ENCODE data around the gene PCDH17. TPM values are rescaled to one million over a fixed set of nuclear protein-coding genes. Genes with fewer than 3 reads are reported as not detected.

Gene PCDH17, protein sequence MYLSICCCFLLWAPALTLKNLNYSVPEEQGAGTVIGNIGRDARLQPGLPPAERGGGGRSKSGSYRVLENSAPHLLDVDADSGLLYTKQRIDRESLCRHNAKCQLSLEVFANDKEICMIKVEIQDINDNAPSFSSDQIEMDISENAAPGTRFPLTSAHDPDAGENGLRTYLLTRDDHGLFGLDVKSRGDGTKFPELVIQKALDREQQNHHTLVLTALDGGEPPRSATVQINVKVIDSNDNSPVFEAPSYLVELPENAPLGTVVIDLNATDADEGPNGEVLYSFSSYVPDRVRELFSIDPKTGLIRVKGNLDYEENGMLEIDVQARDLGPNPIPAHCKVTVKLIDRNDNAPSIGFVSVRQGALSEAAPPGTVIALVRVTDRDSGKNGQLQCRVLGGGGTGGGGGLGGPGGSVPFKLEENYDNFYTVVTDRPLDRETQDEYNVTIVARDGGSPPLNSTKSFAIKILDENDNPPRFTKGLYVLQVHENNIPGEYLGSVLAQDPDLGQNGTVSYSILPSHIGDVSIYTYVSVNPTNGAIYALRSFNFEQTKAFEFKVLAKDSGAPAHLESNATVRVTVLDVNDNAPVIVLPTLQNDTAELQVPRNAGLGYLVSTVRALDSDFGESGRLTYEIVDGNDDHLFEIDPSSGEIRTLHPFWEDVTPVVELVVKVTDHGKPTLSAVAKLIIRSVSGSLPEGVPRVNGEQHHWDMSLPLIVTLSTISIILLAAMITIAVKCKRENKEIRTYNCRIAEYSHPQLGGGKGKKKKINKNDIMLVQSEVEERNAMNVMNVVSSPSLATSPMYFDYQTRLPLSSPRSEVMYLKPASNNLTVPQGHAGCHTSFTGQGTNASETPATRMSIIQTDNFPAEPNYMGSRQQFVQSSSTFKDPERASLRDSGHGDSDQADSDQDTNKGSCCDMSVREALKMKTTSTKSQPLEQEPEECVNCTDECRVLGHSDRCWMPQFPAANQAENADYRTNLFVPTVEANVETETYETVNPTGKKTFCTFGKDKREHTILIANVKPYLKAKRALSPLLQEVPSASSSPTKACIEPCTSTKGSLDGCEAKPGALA (N-terminal part only)
- total RNA-seq (1 to 10 TPM; 2.8 to 5.0 (median 4.0) TPM), polyA plus RNA-seq (1 to 10 TPM in 1 of 3 donors, under 1 TPM in 2; under 0.01 to 1.2 (median under 0.01) TPM)

DNA sequence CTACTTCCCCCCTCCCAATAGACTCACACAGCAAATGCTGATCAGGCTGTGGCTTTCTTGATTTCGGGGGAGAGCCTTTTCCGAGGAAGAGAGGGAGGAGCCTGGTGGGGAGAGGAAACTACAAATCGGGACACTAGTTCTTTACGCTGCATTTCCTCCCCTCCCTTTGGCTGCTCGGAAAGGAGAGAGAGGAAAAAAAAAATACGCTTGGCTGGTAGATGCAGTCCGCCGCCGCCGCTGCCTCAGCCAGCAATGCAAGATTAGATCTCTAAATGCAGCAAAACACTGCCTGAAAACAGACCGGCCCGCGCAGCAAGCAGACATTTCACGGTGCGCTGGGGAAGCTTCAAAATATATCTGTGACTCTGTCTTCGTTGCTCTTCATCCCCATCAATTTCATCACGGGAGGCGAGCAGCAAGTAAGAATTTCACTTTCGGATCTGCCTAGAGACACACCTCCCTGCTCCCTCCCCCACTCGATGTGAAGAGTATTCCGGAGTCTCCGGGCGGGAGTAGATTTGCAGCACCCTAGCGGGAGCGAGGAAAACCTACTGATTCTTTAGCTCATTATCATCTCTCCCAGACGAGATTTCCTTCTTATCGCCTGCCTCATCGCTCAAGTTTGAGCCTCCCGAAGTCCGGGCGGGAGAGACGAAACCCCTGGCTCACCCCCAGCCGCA lies at the start of gene PCDH17:
Gene PCDH17 (plus strand): TSS at position 149 of the 680 bp plus-strand sequence. CDS start 803 bp downstream, outside the sequence.
- peak within 1 kb of the TSS; percentile 35 to 75 (median 44) for H3K27ac ChIP-seq
- intact Hi-C loops (cut with DNase I) = no loop called here
- no peaks in the 10 kb centered on the region for H3K36me3 ChIP-seq
- no peak for DNase-seq
- H3K4me1 ChIP-seq = peaks cover 0 to 41% (median 35%) of the 10 kb centered on the region in 4 donors
- WGBS, 2 donors = 2 to 10% methylated on average over 33 of the region's 33 CpGs
- TF ChIP-seq, protein P1, sequence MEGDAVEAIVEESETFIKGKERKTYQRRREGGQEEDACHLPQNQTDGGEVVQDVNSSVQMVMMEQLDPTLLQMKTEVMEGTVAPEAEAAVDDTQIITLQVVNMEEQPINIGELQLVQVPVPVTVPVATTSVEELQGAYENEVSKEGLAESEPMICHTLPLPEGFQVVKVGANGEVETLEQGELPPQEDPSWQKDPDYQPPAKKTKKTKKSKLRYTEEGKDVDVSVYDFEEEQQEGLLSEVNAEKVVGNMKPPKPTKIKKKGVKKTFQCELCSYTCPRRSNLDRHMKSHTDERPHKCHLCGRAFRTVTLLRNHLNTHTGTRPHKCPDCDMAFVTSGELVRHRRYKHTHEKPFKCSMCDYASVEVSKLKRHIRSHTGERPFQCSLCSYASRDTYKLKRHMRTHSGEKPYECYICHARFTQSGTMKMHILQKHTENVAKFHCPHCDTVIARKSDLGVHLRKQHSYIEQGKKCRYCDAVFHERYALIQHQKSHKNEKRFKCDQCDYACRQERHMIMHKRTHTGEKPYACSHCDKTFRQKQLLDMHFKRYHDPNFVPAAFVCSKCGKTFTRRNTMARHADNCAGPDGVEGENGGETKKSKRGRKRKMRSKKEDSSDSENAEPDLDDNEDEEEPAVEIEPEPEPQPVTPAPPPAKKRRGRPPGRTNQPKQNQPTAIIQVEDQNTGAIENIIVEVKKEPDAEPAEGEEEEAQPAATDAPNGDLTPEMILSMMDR (IDR thresholded peaks at IDR 0.05) = no peak
- TF ChIP-seq POLR2A (IDR thresholded peaks at IDR 0.05) (no peak), EP300 (IDR thresholded peaks at IDR 0.05) (no peak), POLR2AphosphoS5 (IDR thresholded peaks at IDR 0.05) (no peak)
- peaks cover 33 to 86% (median 68%) of the 10 kb centered on the region in 3 donors for H3K27me3 ChIP-seq
- peak within 1 kb of the TSS; percentile 31 to 54 (median 48) for H3K4me3 ChIP-seq
- no peaks in the 10 kb centered on the region for H3K9me3 ChIP-seq

GRCh38 chr13:57582032-57582431 lies 49.5 kb upstream of the PCDH17 start:
- Histone ChIP-seq H3K27me3 (no peaks in the 10 kb centered on the region), H3K36me3 (no peaks in the 10 kb centered on the region), H3K27ac (no peak overlapping the region), H3K4me1 (no peaks in the 10 kb centered on the region), H3K9me3 (no peaks in the 10 kb centered on the region), H3K4me3 (no peak overlapping the region)
- intact Hi-C loops (cut with DNase I) = no loop called here
- DNase-seq = peak; percentile 53
- WGBS, 2 donors = 72 to 77% methylated on average over 6 of the region's 6 CpGs
- TF ChIP-seq, protein P1 (IDR thresholded peaks at IDR 0.05) = no peak
- TF ChIP-seq POLR2A (IDR thresholded peaks at IDR 0.05) (no peak), EP300 (IDR thresholded peaks at IDR 0.05) (no peak), POLR2AphosphoS5 (IDR thresholded peaks at IDR 0.05) (no peak)

- no peak for DNase-seq
- Histone ChIP-seq H3K4me3 (no peak overlapping the region), H3K27me3 (no peaks in the 10 kb centered on the region), H3K4me1 (no peaks in the 10 kb centered on the region), H3K36me3 (no peaks in the 10 kb centered on the region), H3K9me3 (no peaks in the 10 kb centered on the region), H3K27ac (no peak overlapping the region)
- WGBS, 2 donors = 19 to 63% methylated on average over 1 of the region's 1 CpG
- TF ChIP-seq, protein P1 (IDR thresholded peaks at IDR 0.05) = no peak
- TF ChIP-seq POLR2A (IDR thresholded peaks at IDR 0.05) = no peak
- TF ChIP-seq POLR2AphosphoS5 (IDR thresholded peaks at IDR 0.05) = no peak
- no peak for TF ChIP-seq EP300 (IDR thresholded peaks at IDR 0.05)
- intact Hi-C loops (cut with DNase I) = no loop called here
Observed at GRCh38 chr13:57583529-57583928, 48.0 kb upstream of the PCDH17 start.

DNA sequence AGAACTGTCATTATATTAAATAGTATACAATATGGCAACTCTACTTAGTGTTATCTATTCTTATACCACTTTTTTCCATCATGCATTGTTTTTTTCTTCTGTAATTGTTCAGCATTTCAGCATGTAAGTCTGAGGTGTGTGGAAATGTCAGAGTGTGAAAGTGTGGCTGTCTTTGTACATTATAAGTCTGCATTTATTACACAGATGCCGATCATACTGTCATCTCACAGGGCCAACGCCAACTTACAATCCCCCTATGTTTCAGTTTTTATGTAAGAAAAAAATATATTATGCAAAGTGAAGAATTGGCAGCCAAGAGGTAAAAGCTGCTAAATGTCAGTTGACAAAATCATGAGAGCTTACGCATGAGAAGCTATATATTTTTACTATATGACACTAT lies 42.9 kb upstream of the PCDH17 start:
- TF ChIP-seq, protein P1 (IDR thresholded peaks at IDR 0.05) = no peak
- no peak for TF ChIP-seq POLR2AphosphoS5 (IDR thresholded peaks at IDR 0.05)
- intact Hi-C loops (cut with DNase I) = no loop called here
- H3K9me3 ChIP-seq = no peaks in the 10 kb centered on the region

More for the DNA sequence above, 42.9 kb upstream of the PCDH17 start:
- Histone ChIP-seq H3K27ac (no peak overlapping the region), H3K36me3 (no peaks in the 10 kb centered on the region), H3K27me3 (no peaks in the 10 kb centered on the region), H3K4me1 (no peaks in the 10 kb centered on the region), H3K4me3 (no peak overlapping the region)
- DNase-seq = no peak
- WGBS, 2 donors = 87 to 95% methylated on average over 3 of the region's 3 CpGs
